Sigmoid colon (tissue), 7 donors: ENCODE results near the gene KCNG1. TPM values are rescaled to one million over a fixed set of nuclear protein-coding genes. Genes with fewer than 3 reads are reported as not detected.

Source experiments
- DNase-seq: peaks from one replicate; pipeline ENCODE4 v3.0.0-alpha.2; 2019
- H3K27ac ChIP-seq, 4 donors: fragments of 200-600 bp; sonication (generic); one replicate each; pipeline ENCODE4 v1.5.1; 2016 to 2019; ENCODE audit warnings: mild to moderate bottlenecking in 1 of 4
- H3K27me3 ChIP-seq, 3 donors: fragments of 200-600 bp; sonication (generic); one replicate each; pipeline ENCODE4 v1.5.1; 2019; ENCODE audit warnings: mild to moderate bottlenecking in 1 of 3
- H3K36me3 ChIP-seq, 4 donors: fragments of 200-600 bp; sonication (generic); one replicate each; pipeline ENCODE4 v1.5.1; 2016 to 2019
- H3K4me1 ChIP-seq, 4 donors: fragments of 200-600 bp; sonication (generic); one replicate each; pipeline ENCODE4 v1.5.1; 2017 to 2019
- H3K4me3 ChIP-seq, 4 donors: fragments of 200-600 bp; sonication (generic); one replicate each; pipeline ENCODE4 v1.5.1; 2017 to 2019; ENCODE audit warnings: mild to moderate bottlenecking in 2 of 4, moderate library complexity in 1 of 4
- H3K9me3 ChIP-seq, 4 donors: fragments of 200-600 bp in 3 of 4; sonication (generic) in 3 of 4; one replicate each; pipeline versions ENCODE4 v1.5.1 to v1.6.1; 2013 to 2019
- CTCF ChIP-seq, 4 experiments: fragments of 450-650 bp in 3 of 4; fragments of 200-600 bp in 1 of 4; IDR thresholded peaks; one replicate each; pipeline ENCODE4 v1.5.1; 2016 to 2019; ENCODE audit warnings: antibody characterized with exemption in 4 of 4, mild to moderate bottlenecking in 3 of 4, moderate library complexity in 2 of 4
- EP300 ChIP-seq, 4 donors: sonication (generic); formaldehyde crosslinking; IDR thresholded peaks; one replicate each; pipeline ENCODE4 v1.6.1; 2017; ENCODE audit warnings: antibody characterized with exemption in 4 of 4
- POLR2A ChIP-seq, 2 donors: fragments of 450-650 bp; IDR thresholded peaks; one replicate each; pipeline ENCODE4 v1.6.1; 2016; ENCODE audit warnings: antibody characterized with exemption in 2 of 2, mild to moderate bottlenecking in 2 of 2, moderate library complexity in 2 of 2
- POLR2AphosphoS5 ChIP-seq, 4 donors: sonication (generic); formaldehyde crosslinking; IDR thresholded peaks; one replicate each; pipeline ENCODE4 v1.6.1; 2017; ENCODE audit warnings: antibody characterized with exemption in 4 of 4
- WGBS, 2 donors: extraction: QIAGEN DNeasy Blood & Tissue Kit; methylation state at CpG; one replicate each; pipeline ENCODE4 v1.1.7; 2013; 5-methylcytosine and 5-hydroxymethylcytosine counted together
- intact Hi-C: fragments of 100-400 bp; cut with DNase I; formaldehyde crosslinking; loops from one replicate; pipeline ENCODE4 v1.15.1; 2023
- polyA plus RNA-seq, 3 donors: library from polyadenylated mRNA; stranded (reverse); fragments of 200-250 nt; gene quantifications; one replicate each; pipeline ENCODE4 v1.2.3, GENCODE V29; 2013
- total RNA-seq, 4 donors: library from RNA; depleted of rRNA; stranded (reverse); fragments of >200 nt; gene quantifications; one replicate each; pipeline ENCODE4 v1.1.0, GENCODE V29; 2016
- donor health status: healthy with polysubstance abuse.
- donor health status: Bipolar disorder and iron deficiency.
- donor health status: healthy.

Gene KCNG1
- total and polyA plus RNA-seq, 7 donors, result 1.7 to 7.1 (median 3.2) TPM

- no peak for DNase-seq
- intact Hi-C loops, result no loop called here
- Histone ChIP-seq H3K4me3 (no peak overlapping the region), H3K36me3 (no peaks in the 10 kb centered on the region), H3K27me3 (peaks cover 0 to 17% (median 0%) of the 10 kb centered on the region in 3 donors), H3K4me1 (no peaks in the 10 kb centered on the region), H3K27ac (no peak overlapping the region), H3K9me3 (no peaks in the 10 kb centered on the region)
- TF ChIP-seq CTCF (IDR thresholded peaks at IDR 0.05) (no peak), POLR2AphosphoS5 (IDR thresholded peaks at IDR 0.05) (no peak), EP300 (IDR thresholded peaks at IDR 0.05) (no peak), POLR2A (IDR thresholded peaks at IDR 0.05) (no peak)
- WGBS, 2 donors, result 89 to 93% methylated on average over 58 of the region's 58 CpGs
Measured at GRCh38 chr20:51009303-51010042, 13.4 kb downstream of the KCNG1 start.

GRCh38 chr20:51008718-51009117 lies 14.2 kb downstream of the KCNG1 start:
- DNase-seq, result no peak
- Histone ChIP-seq H3K27me3 (peaks cover 0 to 11% (median 0%) of the 10 kb centered on the region in 3 donors), H3K4me3 (no peak overlapping the region), H3K9me3 (no peaks in the 10 kb centered on the region), H3K27ac (no peak overlapping the region), H3K36me3 (no peaks in the 10 kb centered on the region), H3K4me1 (no peaks in the 10 kb centered on the region)
- 18 to 65% methylated on average over 5 of the region's 5 CpGs for WGBS, 2 donors
- TF ChIP-seq EP300 (IDR thresholded peaks at IDR 0.05), result no peak
- intact Hi-C loops, result no loop called here

- DNase-seq, result no peak
- H3K27ac ChIP-seq, result no peak overlapping the region
- H3K4me1 ChIP-seq, result no peaks in the 10 kb centered on the region
- H3K27me3 ChIP-seq, result peaks cover 0 to 3% (median 0%) of the 10 kb centered on the region in 3 donors
- no peaks in the 10 kb centered on the region for H3K9me3 ChIP-seq
- no peak overlapping the region for H3K4me3 ChIP-seq
- no peaks in the 10 kb centered on the region for H3K36me3 ChIP-seq
- WGBS, 2 donors, result 93% methylated on average over 7 of the region's 7 CpGs
- TF ChIP-seq EP300 (IDR thresholded peaks at IDR 0.05) (no peak), POLR2AphosphoS5 (IDR thresholded peaks at IDR 0.05) (no peak), CTCF (IDR thresholded peaks at IDR 0.05) (no peak), POLR2A (IDR thresholded peaks at IDR 0.05) (no peak)
- intact Hi-C loops, result no loop called here
Measured at GRCh38 chr20:51005214-51005613, 17.7 kb downstream of the KCNG1 start.

- WGBS, 2 donors, result 93 to 95% methylated on average over 9 of the region's 9 CpGs
- Histone ChIP-seq H3K4me1 (no peaks in the 10 kb centered on the region), H3K27ac (no peak overlapping the region), H3K27me3 (peaks cover 0 to 3% (median 0%) of the 10 kb centered on the region in 3 donors), H3K9me3 (no peaks in the 10 kb centered on the region), H3K4me3 (no peak overlapping the region), H3K36me3 (no peaks in the 10 kb centered on the region)
- intact Hi-C loops, result no loop called here
- DNase-seq, result no peak
- no peak for TF ChIP-seq POLR2A (IDR thresholded peaks at IDR 0.05)
- TF ChIP-seq POLR2AphosphoS5 (IDR thresholded peaks at IDR 0.05), result no peak
- no peak for TF ChIP-seq CTCF (IDR thresholded peaks at IDR 0.05)
- no peak for TF ChIP-seq EP300 (IDR thresholded peaks at IDR 0.05)
Measured at GRCh38 chr20:51004781-51005180, 18.1 kb downstream of the KCNG1 start.

GRCh38 chr20:51004305-51004727 lies 18.6 kb downstream of the KCNG1 start:
- intact Hi-C loops, result no loop called here
- H3K4me1 ChIP-seq, result no peaks in the 10 kb centered on the region
- whole genome bisulfite sequencing, 2 donors, result 96 to 97% methylated on average over 44 of the region's 44 CpGs
- no peak overlapping the region for H3K27ac ChIP-seq
- no peaks in the 10 kb centered on the region for H3K9me3 ChIP-seq
- no peaks in the 10 kb centered on the region for H3K36me3 ChIP-seq
- DNase-seq, result no peak
- peaks cover 0 to 3% (median 0%) of the 10 kb centered on the region in 3 donors for H3K27me3 ChIP-seq
- H3K4me3 ChIP-seq, result no peak overlapping the region
- TF ChIP-seq POLR2AphosphoS5 (IDR thresholded peaks at IDR 0.05) (no peak), EP300 (IDR thresholded peaks at IDR 0.05) (no peak), CTCF (IDR thresholded peaks at IDR 0.05) (no peak), POLR2A (IDR thresholded peaks at IDR 0.05) (no peak)
